ENCODE data around the gene TAF1. TPM values are rescaled to one million over a fixed set of nuclear protein-coding genes. Genes with fewer than 3 reads are reported as not detected.

The TAF1 gene
- total and polyA plus RNA-seq, 2 of the 13 experiments (the other 11 are each of a cell fraction or from before 2014, with no cell fraction given), result 8.1 to 17.7 TPM

DNA sequence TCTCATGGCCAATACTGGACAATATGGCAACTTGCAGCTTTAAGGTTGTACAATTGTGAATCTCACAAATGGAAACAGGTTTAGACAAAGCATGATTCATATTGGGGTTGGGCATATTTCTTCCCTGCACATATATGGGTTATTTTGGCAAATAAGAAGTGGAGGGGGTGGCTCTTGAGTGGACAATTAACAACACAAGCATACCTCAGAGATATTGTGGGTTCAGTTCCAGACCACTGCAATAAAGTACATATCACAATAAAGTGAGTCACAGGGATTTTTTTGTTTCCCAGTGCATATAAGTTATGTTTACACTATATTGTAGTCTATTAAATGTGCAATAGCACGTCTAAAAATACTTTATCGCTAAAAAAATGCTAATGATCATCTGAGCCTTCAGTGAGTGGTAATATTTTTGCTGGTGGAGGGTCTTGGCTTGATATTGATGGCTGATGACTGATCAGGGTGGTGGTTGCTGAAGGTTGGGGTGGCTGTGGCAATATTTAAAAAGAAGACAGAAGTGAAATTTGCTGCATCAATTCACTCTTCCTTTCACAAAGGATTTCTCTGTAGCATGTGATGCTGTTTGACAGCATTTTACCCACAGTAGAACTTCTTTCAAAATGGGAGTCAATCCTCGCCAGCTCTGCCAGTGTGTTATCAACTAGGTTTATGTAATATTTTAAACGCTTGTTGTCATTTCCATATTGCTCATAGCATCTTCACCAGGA lies 116.2 kb downstream of the TAF1 start (continued):
- TF ChIP-seq, protein P1, sequence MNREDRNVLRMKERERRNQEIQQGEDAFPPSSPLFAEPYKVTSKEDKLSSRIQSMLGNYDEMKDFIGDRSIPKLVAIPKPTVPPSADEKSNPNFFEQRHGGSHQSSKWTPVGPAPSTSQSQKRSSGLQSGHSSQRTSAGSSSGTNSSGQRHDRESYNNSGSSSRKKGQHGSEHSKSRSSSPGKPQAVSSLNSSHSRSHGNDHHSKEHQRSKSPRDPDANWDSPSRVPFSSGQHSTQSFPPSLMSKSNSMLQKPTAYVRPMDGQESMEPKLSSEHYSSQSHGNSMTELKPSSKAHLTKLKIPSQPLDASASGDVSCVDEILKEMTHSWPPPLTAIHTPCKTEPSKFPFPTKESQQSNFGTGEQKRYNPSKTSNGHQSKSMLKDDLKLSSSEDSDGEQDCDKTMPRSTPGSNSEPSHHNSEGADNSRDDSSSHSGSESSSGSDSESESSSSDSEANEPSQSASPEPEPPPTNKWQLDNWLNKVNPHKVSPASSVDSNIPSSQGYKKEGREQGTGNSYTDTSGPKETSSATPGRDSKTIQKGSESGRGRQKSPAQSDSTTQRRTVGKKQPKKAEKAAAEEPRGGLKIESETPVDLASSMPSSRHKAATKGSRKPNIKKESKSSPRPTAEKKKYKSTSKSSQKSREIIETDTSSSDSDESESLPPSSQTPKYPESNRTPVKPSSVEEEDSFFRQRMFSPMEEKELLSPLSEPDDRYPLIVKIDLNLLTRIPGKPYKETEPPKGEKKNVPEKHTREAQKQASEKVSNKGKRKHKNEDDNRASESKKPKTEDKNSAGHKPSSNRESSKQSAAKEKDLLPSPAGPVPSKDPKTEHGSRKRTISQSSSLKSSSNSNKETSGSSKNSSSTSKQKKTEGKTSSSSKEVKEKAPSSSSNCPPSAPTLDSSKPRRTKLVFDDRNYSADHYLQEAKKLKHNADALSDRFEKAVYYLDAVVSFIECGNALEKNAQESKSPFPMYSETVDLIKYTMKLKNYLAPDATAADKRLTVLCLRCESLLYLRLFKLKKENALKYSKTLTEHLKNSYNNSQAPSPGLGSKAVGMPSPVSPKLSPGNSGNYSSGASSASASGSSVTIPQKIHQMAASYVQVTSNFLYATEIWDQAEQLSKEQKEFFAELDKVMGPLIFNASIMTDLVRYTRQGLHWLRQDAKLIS (CRISPR knock-in tag; IDR thresholded peaks at IDR 0.05), result no peak
- TF ChIP-seq, protein P2, sequence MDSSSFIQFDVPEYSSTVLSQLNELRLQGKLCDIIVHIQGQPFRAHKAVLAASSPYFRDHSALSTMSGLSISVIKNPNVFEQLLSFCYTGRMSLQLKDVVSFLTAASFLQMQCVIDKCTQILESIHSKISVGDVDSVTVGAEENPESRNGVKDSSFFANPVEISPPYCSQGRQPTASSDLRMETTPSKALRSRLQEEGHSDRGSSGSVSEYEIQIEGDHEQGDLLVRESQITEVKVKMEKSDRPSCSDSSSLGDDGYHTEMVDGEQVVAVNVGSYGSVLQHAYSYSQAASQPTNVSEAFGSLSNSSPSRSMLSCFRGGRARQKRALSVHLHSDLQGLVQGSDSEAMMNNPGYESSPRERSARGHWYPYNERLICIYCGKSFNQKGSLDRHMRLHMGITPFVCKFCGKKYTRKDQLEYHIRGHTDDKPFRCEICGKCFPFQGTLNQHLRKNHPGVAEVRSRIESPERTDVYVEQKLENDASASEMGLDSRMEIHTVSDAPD (CRISPR knock-in tag; IDR thresholded peaks at IDR 0.05), result no peak
- TF ChIP-seq, protein P3, sequence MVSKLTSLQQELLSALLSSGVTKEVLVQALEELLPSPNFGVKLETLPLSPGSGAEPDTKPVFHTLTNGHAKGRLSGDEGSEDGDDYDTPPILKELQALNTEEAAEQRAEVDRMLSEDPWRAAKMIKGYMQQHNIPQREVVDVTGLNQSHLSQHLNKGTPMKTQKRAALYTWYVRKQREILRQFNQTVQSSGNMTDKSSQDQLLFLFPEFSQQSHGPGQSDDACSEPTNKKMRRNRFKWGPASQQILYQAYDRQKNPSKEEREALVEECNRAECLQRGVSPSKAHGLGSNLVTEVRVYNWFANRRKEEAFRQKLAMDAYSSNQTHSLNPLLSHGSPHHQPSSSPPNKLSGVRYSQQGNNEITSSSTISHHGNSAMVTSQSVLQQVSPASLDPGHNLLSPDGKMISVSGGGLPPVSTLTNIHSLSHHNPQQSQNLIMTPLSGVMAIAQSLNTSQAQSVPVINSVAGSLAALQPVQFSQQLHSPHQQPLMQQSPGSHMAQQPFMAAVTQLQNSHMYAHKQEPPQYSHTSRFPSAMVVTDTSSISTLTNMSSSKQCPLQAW (CRISPR knock-in tag; IDR thresholded peaks at IDR 0.05), result no peak
- TF ChIP-seq, protein P4, sequence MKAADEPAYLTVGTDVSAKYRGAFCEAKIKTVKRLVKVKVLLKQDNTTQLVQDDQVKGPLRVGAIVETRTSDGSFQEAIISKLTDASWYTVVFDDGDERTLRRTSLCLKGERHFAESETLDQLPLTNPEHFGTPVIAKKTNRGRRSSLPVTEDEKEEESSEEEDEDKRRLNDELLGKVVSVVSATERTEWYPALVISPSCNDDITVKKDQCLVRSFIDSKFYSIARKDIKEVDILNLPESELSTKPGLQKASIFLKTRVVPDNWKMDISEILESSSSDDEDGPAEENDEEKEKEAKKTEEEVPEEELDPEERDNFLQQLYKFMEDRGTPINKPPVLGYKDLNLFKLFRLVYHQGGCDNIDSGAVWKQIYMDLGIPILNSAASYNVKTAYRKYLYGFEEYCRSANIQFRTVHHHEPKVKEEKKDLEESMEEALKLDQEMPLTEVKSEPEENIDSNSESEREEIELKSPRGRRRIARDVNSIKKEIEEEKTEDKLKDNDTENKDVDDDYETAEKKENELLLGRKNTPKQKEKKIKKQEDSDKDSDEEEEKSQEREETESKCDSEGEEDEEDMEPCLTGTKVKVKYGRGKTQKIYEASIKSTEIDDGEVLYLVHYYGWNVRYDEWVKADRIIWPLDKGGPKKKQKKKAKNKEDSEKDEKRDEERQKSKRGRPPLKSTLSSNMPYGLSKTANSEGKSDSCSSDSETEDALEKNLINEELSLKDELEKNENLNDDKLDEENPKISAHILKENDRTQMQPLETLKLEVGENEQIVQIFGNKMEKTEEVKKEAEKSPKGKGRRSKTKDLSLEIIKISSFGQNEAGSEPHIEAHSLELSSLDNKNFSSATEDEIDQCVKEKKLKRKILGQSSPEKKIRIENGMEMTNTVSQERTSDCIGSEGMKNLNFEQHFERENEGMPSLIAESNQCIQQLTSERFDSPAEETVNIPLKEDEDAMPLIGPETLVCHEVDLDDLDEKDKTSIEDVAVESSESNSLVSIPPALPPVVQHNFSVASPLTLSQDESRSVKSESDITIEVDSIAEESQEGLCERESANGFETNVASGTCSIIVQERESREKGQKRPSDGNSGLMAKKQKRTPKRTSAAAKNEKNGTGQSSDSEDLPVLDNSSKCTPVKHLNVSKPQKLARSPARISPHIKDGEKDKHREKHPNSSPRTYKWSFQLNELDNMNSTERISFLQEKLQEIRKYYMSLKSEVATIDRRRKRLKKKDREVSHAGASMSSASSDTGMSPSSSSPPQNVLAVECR (CRISPR knock-in tag; IDR thresholded peaks at IDR 0.05; ENCODE audit: borderline replicate concordance), result no peak
- TF ChIP-seq SAFB2 (CRISPR knock-in tag; IDR thresholded peaks at IDR 0.05; ENCODE audit: borderline replicate concordance, low read depth), result no peak

Data from HepG2 (cell line).